Caco-2 (cell line): Measurements from ENCODE around the gene AKT3. TPM values are rescaled to one million over a fixed set of nuclear protein-coding genes. Genes with fewer than 3 reads are reported as not detected.
"Not testable (repeated sequence)": the region's sequence is repeated elsewhere in the genome, so short reads cannot be mapped to it uniquely, and the experiment has no call there.

Experiments
- BruUV-seq: library from RNA; stranded (reverse); fragments of 400-500 nt; replicated peaks from 2 replicates; lab custom pipeline; 2021; lab: Mats Ljungman, UMichigan
- CTCF ChIA-PET: fragments of 300-600 bp; sonication (Branson Sonifier 250); formaldehyde crosslinking; loops from one replicate; lab custom pipeline; 2022; ENCODE audit warnings: antibody characterized with exemption; lab: Charles Lee
- POLR2A ChIA-PET: fragments of 300-600 bp; sonication (Branson Sonifier 250); formaldehyde crosslinking; loops from one replicate; lab custom pipeline; 2022; ENCODE audit warnings: antibody characterized with exemption; lab: Charles Lee
- DNase-seq, 2 experiments: peaks; one replicate each; pipeline versions ENCODE4 v3.0.0 to v3.0.0-alpha.2; 2020 to 2022
- H3K27me3 ChIP-seq: replicated peaks from 2 replicates; pipeline ENCODE4 v1.6.0; 2011; ENCODE audit warnings: low read length; ENCODE audit not compliant: control insufficient read depth, insufficient read depth
- H3K36me3 ChIP-seq: 2 replicates; pipeline ENCODE4 v1.5.1; 2011; ENCODE audit warnings: low read length; ENCODE audit not compliant: control insufficient read depth, insufficient read depth
- H3K4me1 ChIP-seq: fragments of 250-450 bp; sonication (Bioruptor Pico); 2 replicates; pipeline ENCODE4 v1.5.1; 2020; ENCODE audit warnings: mild to moderate bottlenecking
- H3K4me3 ChIP-seq: 2 replicates; pipeline ENCODE4 v1.5.1; 2011; ENCODE audit warnings: low read depth, mild to moderate bottlenecking, control low read depth, low read length
- H3K9me3 ChIP-seq: fragments of 250-450 bp; sonication (Bioruptor Pico); 2 replicates; pipeline ENCODE4 v1.5.1; 2020; ENCODE audit warnings: mild to moderate bottlenecking, moderate library complexity
- H3K27ac Mint-ChIP-seq: one replicate; pipeline ENCODE4 v1.8.0; 2022; ENCODE audit warnings: mixed read lengths; ENCODE audit not compliant: unreplicated experiment
- H3K27me3 Mint-ChIP-seq: one replicate; pipeline ENCODE4 v1.8.0; 2022; ENCODE audit warnings: mixed read lengths; ENCODE audit not compliant: insufficient read depth, unreplicated experiment
- H3K36me3 Mint-ChIP-seq: one replicate; pipeline ENCODE4 v1.8.0; 2022; ENCODE audit warnings: mild to moderate bottlenecking, mixed read lengths; ENCODE audit not compliant: insufficient read depth, unreplicated experiment
- H3K4me1 Mint-ChIP-seq: one replicate; pipeline ENCODE4 v1.8.0; 2022; ENCODE audit warnings: low read depth, mixed read lengths; ENCODE audit not compliant: unreplicated experiment
- H3K4me3 Mint-ChIP-seq: one replicate; pipeline ENCODE4 v1.8.0; 2022; ENCODE audit warnings: mild to moderate bottlenecking, moderate library complexity, mixed read lengths; ENCODE audit not compliant: unreplicated experiment
- H3K9me3 Mint-ChIP-seq: one replicate; pipeline ENCODE4 v1.8.0; 2022; ENCODE audit warnings: mixed read lengths; ENCODE audit not compliant: unreplicated experiment
- intact Hi-C: fragments of 100-400 bp; cut with micrococcal nuclease; formaldehyde crosslinking; loops from one replicate; pipeline ENCODE4 v1.10.0; 2022; ENCODE audit not compliant: unreplicated experiment
- total RNA-seq: library from RNA; stranded (reverse); gene quantifications from 2 replicates; pipeline ENCODE4 v1.2.3, GENCODE V29; 2022
- TF ChIP-seq, protein P1 (sequence below), 2 experiments: fragments of 200-600 bp in 1 of 2; IDR thresholded peaks; 1 replicate in 1 of 2; 2 replicates in 1 of 2; pipeline versions ENCODE4 v1.5.1 to v1.8.0; 2011 to 2022; ENCODE audit warnings: antibody characterized with exemption in 1 of 2, control low read depth in 1 of 2, inconsistent platforms in 1 of 2, low read depth in 1 of 2, low read length in 1 of 2, mild to moderate bottlenecking in 1 of 2, moderate library complexity in 1 of 2; ENCODE audit not compliant: insufficient read depth in 1 of 2, severe bottlenecking in 1 of 2, unreplicated experiment in 1 of 2

The AKT3 gene
- total RNA-seq, 1 experiment from 2014 or later, result 3.7 TPM

DNA sequence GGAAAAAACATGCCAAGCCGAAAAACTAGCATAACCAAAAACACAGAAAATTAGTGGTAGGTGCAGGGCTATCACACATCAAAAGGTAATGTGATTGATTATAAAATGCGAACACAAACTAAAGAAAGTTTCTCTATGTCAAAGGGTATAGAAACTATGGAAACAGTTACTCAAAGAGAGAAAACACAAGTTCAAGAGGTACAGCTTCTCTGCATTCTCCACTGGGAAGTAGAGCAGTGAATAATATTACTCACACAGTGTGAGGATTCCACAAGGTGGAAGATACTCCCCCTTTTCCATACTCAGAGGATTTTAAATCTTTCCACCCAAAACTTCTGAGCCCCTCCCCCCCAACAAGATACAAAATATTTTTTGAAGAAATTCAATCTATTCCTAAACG, 18.6 kb downstream of the AKT3 start:
- no peaks in the 10 kb centered on the region; the same call in 1 of the 2 replicates for H3K9me3 ChIP-seq
- no TSS peak for BruUV-seq
- no peak for DNase-seq
- TF ChIP-seq, protein P1, sequence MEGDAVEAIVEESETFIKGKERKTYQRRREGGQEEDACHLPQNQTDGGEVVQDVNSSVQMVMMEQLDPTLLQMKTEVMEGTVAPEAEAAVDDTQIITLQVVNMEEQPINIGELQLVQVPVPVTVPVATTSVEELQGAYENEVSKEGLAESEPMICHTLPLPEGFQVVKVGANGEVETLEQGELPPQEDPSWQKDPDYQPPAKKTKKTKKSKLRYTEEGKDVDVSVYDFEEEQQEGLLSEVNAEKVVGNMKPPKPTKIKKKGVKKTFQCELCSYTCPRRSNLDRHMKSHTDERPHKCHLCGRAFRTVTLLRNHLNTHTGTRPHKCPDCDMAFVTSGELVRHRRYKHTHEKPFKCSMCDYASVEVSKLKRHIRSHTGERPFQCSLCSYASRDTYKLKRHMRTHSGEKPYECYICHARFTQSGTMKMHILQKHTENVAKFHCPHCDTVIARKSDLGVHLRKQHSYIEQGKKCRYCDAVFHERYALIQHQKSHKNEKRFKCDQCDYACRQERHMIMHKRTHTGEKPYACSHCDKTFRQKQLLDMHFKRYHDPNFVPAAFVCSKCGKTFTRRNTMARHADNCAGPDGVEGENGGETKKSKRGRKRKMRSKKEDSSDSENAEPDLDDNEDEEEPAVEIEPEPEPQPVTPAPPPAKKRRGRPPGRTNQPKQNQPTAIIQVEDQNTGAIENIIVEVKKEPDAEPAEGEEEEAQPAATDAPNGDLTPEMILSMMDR (IDR thresholded peaks at IDR 0.05; ENCODE audit: insufficient read depth in 1 of 2, low read depth in 1 of 2, low read length in 1 of 2, severe bottlenecking in 1 of 2, unreplicated experiment in 1 of 2), result no peak
- Mint-ChIP-seq H3K27me3 (peaks cover 3% of the 10 kb centered on the region), H3K9me3 (peaks cover 11% of the 10 kb centered on the region), H3K27ac (no peak overlapping the region), H3K36me3 (no peaks in the 10 kb centered on the region), H3K4me3 (no peak overlapping the region), H3K4me1 (no peaks in the 10 kb centered on the region)
- ChIA-PET POLR2A (no interaction called here), CTCF (no interaction called here)
- H3K4me3 ChIP-seq, result no peak overlapping the region
- intact Hi-C loops, result no loop called here
- H3K36me3 ChIP-seq, result no peaks in the 10 kb centered on the region
- H3K27me3 ChIP-seq, result no peaks in the 10 kb centered on the region
- H3K4me1 ChIP-seq, result no peaks in the 10 kb centered on the region

DNA sequence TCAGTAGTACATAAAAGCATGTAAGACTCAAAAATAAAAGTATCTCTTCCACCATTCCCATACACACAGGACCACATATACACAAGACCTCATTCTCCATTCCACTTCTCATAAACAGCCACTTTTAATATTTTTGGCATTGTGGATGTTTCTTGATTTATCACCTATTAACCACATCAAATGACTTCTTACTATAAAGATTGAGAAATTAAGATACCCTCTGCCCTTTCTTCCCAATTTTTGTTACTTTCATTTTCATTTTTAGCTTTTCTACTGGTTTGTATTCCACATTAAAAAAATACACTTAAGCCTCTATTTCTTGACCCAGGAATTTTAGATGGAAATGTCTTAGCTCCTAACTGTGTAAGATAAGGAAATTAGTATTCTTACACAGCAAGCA, 22.8 kb downstream of the AKT3 start:
- H3K9me3 ChIP-seq, result no peaks in the 10 kb centered on the region
- no peak for DNase-seq
- Mint-ChIP-seq H3K27ac (no peak overlapping the region), H3K9me3 (peaks cover 4% of the 10 kb centered on the region), H3K4me1 (no peaks in the 10 kb centered on the region), H3K4me3 (no peak overlapping the region), H3K27me3 (peaks cover 3% of the 10 kb centered on the region), H3K36me3 (no peaks in the 10 kb centered on the region)
- no TSS peak for BruUV-seq
- intact Hi-C loops, result no loop called here
- H3K4me1 ChIP-seq, result no peaks in the 10 kb centered on the region
- POLR2A ChIA-PET, result no interaction called here
- H3K27me3 ChIP-seq, result no peaks in the 10 kb centered on the region
- no peak overlapping the region for H3K4me3 ChIP-seq
- CTCF ChIA-PET, result no interaction called here
- H3K36me3 ChIP-seq, result no peaks in the 10 kb centered on the region
- TF ChIP-seq, protein P1 (IDR thresholded peaks at IDR 0.05; ENCODE audit: insufficient read depth in 1 of 2, low read depth in 1 of 2, low read length in 1 of 2, severe bottlenecking in 1 of 2, unreplicated experiment in 1 of 2), result no peak

DNA sequence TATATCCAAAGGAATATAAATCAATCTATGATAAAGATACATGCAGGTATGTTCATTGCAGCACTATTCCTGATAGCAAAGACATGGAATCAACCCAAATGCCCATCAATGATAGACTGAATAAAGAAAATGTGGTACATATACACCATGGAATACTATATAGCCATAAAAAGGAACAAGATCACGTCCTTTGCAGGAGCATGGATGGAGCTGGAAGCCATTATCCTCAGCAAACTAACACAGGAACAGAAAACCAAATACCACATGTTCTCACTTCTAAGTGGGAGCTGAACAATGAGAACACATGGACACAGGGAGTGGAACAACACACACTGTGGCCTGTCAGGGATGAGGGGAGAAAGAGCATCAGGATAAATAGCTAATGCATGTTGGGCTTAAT, 25.1 kb downstream of the AKT3 start:
- H3K27me3 ChIP-seq, H3K4me3 Mint-ChIP-seq, H3K27me3 Mint-ChIP-seq, H3K4me1 Mint-ChIP-seq, H3K36me3 ChIP-seq, H3K4me1 ChIP-seq, intact Hi-C loops, H3K27ac Mint-ChIP-seq, H3K9me3 ChIP-seq, POLR2A ChIA-PET, H3K4me3 ChIP-seq, CTCF ChIA-PET, BruUV-seq, H3K36me3 Mint-ChIP-seq, DNase-seq: not testable (repeated sequence)
- peaks cover 11% of the 10 kb centered on the region for H3K9me3 Mint-ChIP-seq

DNA sequence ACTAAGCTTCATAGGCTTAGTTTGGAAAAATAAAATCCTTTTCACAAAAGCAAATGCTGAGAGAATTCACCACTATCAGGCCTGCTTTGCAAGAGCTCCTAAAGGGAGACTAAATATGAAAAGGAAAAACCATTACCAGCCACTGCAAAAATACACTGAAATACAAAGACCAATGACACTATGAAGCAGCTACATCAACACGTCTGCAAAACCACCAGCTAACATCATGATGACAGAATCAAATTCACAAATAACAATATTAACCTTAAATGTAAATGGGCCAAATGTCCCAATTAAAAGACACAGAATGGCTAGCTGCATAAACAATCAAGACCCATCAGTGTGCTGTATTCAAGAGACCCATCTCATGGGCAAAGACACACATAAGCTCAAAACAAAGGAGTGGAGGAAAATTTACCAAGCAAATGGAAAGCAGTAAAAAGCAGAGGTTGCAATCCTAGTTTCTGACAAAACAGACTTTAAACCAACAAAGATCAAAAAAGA, 28.8 kb downstream of the AKT3 start:
- no TSS peak for BruUV-seq
- intact Hi-C loops, result no loop called here
- H3K4me1 Mint-ChIP-seq, result no peaks in the 10 kb centered on the region
- H3K27me3 Mint-ChIP-seq, result no peaks in the 10 kb centered on the region
- H3K4me3 Mint-ChIP-seq, result no peak overlapping the region
- Histone ChIP-seq H3K4me3 (no peak overlapping the region), H3K9me3 (no peaks in the 10 kb centered on the region), H3K4me1 (no peaks in the 10 kb centered on the region), H3K36me3 (no peaks in the 10 kb centered on the region), H3K27me3 (no peaks in the 10 kb centered on the region)
- ChIA-PET CTCF (no interaction called here), POLR2A (no interaction called here)
- no peak overlapping the region for H3K27ac Mint-ChIP-seq
- DNase-seq, result no peak
- no peaks in the 10 kb centered on the region for H3K36me3 Mint-ChIP-seq
- peaks cover 11% of the 10 kb centered on the region for H3K9me3 Mint-ChIP-seq
- TF ChIP-seq, protein P1 (IDR thresholded peaks at IDR 0.05; ENCODE audit: insufficient read depth in 1 of 2, low read depth in 1 of 2, low read length in 1 of 2, severe bottlenecking in 1 of 2, unreplicated experiment in 1 of 2), result no peak
